IMR-90 (cell line): ENCODE data around the gene SPATA46. TPM values are rescaled to one million over a fixed set of nuclear protein-coding genes. Genes with fewer than 3 reads are reported as not detected.

ENCODE experiments used
- ATAC-seq: fragments of 200-7000 bp; cut with Tn5 transposase; 2 replicates; pipeline ENCODE4 v1.9.1; 2020; ENCODE audit warnings: low read depth, mild to moderate bottlenecking, moderate library complexity
- BruUV-seq: library from RNA; stranded (reverse); fragments of 400-500 nt; replicated peaks from 2 replicates; lab custom pipeline; 2021; lab: Mats Ljungman, UMichigan
- CTCF ChIA-PET: fragments of 300-600 bp; formaldehyde crosslinking; extraction: SDS; loops from one replicate; lab custom pipeline; 2021; ENCODE audit warnings: antibody characterized with exemption; lab: Yijun Ruan, JAX
- POLR2A ChIA-PET: fragments of 300-600 bp; sonication (Branson Sonifier 250); formaldehyde crosslinking; loops from one replicate; lab custom pipeline; 2022; ENCODE audit warnings: antibody characterized with exemption; ENCODE audit not compliant: unreplicated experiment; lab: Charles Lee
- DNase-seq: peaks from one replicate; pipeline ENCODE4 v3.0.0; 2013
- H2AFZ ChIP-seq: replicated peaks from 2 replicates; pipeline ENCODE3; 2013; ENCODE audit warnings: low read length, mild to moderate bottlenecking; ENCODE audit not compliant: poor library complexity
- H2AK5ac ChIP-seq: 2 replicates; pipeline ENCODE4 v1.6.1; 2013; ENCODE audit warnings: low read depth, low read length, inconsistent platforms
- H2AK9ac ChIP-seq: replicated peaks from 2 replicates; pipeline ENCODE3; 2013; ENCODE audit warnings: mild to moderate bottlenecking, low read depth, low read length, moderate library complexity; ENCODE audit not compliant: poor library complexity
- H2BK120ac ChIP-seq: 2 replicates; pipeline ENCODE4 v1.6.1; 2013; ENCODE audit warnings: low read depth, low read length, inconsistent platforms
- H2BK15ac ChIP-seq: 3 replicates; pipeline ENCODE4 v1.6.1; 2013; ENCODE audit warnings: low read depth, low read length, inconsistent platforms
- H2BK20ac ChIP-seq: 2 replicates; pipeline ENCODE4 v1.6.1; 2013; ENCODE audit warnings: low read depth, mild to moderate bottlenecking, inconsistent platforms, low read length, moderate library complexity
- H2BK5ac ChIP-seq: 2 replicates; pipeline ENCODE4 v1.6.1; 2013; ENCODE audit warnings: mild to moderate bottlenecking, low read depth, low read length, inconsistent platforms; ENCODE audit not compliant: poor library complexity, severe bottlenecking
- H3K14ac ChIP-seq: replicated peaks from 2 replicates; pipeline ENCODE4 v1.6.1; 2013; ENCODE audit warnings: low read depth, low read length, inconsistent platforms
- H3K18ac ChIP-seq: 2 replicates; pipeline ENCODE4 v1.6.1; 2013; ENCODE audit warnings: low read depth, low read length, control low read depth
- H3K23ac ChIP-seq: 2 replicates; pipeline ENCODE4 v1.6.1; 2013; ENCODE audit warnings: low read depth, low read length, inconsistent platforms
- H3K27ac ChIP-seq: 2 replicates; pipeline ENCODE4 v1.5.1; 2013; ENCODE audit warnings: mild to moderate bottlenecking, control low read depth, low read length; ENCODE audit not compliant: insufficient read depth
- H3K27me3 ChIP-seq: 2 replicates; pipeline ENCODE4 v1.6.1; 2013; ENCODE audit warnings: low read length; ENCODE audit not compliant: control insufficient read depth, insufficient read depth
- H3K36me3 ChIP-seq: 2 replicates; pipeline ENCODE4 v1.6.1; 2013; ENCODE audit warnings: low read length, mixed read lengths; ENCODE audit not compliant: control insufficient read depth, insufficient read depth
- H3K4ac ChIP-seq: 2 replicates; pipeline ENCODE4 v1.6.1; 2013; ENCODE audit warnings: low read depth, low read length, inconsistent platforms
- H3K4me1 ChIP-seq: 2 replicates; pipeline ENCODE4 v1.6.1; 2013; ENCODE audit warnings: low read length, mixed read lengths; ENCODE audit not compliant: control insufficient read depth, insufficient read depth
- H3K4me2 ChIP-seq: 2 replicates; pipeline ENCODE4 v1.6.1; 2013; ENCODE audit warnings: low read depth, mild to moderate bottlenecking, control low read depth, low read length, moderate library complexity
- H3K4me3 ChIP-seq: 2 replicates; pipeline ENCODE4 v1.5.1; 2013; ENCODE audit warnings: low read depth, mild to moderate bottlenecking, control low read depth, low read length, moderate library complexity; ENCODE audit not compliant: insufficient read depth
- H3K56ac ChIP-seq: 2 replicates; pipeline ENCODE4 v1.6.1; 2013; ENCODE audit warnings: low read length, inconsistent platforms; ENCODE audit not compliant: insufficient read depth; ENCODE audit errors: extremely low read depth
- H3K79me1 ChIP-seq, 2 experiments: 2 replicates each; pipeline ENCODE4 v1.6.1; 2013; ENCODE audit warnings: low read length in 2 of 2, inconsistent platforms in 1 of 2, low read depth in 1 of 2
- H3K9ac ChIP-seq: 2 replicates; pipeline ENCODE4 v1.6.1; 2013; ENCODE audit warnings: low read depth, low read length, control low read depth
- H3K9me1 ChIP-seq: 2 replicates; pipeline ENCODE4 v1.6.1; 2013; ENCODE audit warnings: low read length, inconsistent platforms; ENCODE audit not compliant: insufficient read depth
- H3K9me3 ChIP-seq: 2 replicates; pipeline ENCODE4 v1.6.1; 2013; ENCODE audit warnings: low read length; ENCODE audit not compliant: control insufficient read depth, insufficient read depth
- H4K20me1 ChIP-seq: 2 replicates; pipeline ENCODE4 v1.6.1; 2013; ENCODE audit warnings: low read length, inconsistent platforms; ENCODE audit not compliant: insufficient read depth
- H4K5ac ChIP-seq: 2 replicates; pipeline ENCODE4 v1.6.1; 2013; ENCODE audit warnings: mild to moderate bottlenecking, low read depth, low read length, control low read depth
- H4K8ac ChIP-seq, 2 experiments: 2 replicates each; pipeline ENCODE4 v1.6.1; 2013; ENCODE audit warnings: low read depth in 2 of 2, low read length in 2 of 2, control low read depth in 1 of 2, inconsistent platforms in 1 of 2
- H4K91ac ChIP-seq: 2 replicates; pipeline ENCODE4 v1.6.1; 2013; ENCODE audit warnings: low read depth, low read length, inconsistent platforms; ENCODE audit not compliant: insufficient read depth
- CTCF ChIP-seq: conservative IDR thresholded peaks from 2 replicates; pipeline ENCODE4 v1.5.1; 2012; ENCODE audit warnings: mild to moderate bottlenecking, low read depth, low read length, improper control_type of control experiment
- USF2 ChIP-seq: fragments of 150-350 bp; IDR thresholded peaks from 2 replicates; pipeline ENCODE4 v1.6.1; 2017; ENCODE audit warnings: mild to moderate bottlenecking, antibody characterized with exemption, low read length, low read depth
- WGBS, 2 experiments: methylation state at CpG; one replicate each; pipeline versions ENCODE4 v1.1.5 to v1.1.7; 2013; ENCODE audit warnings: missing lambda C conversion rate in 2 of 2; ENCODE audit not compliant: insufficient read length in 1 of 2; ENCODE audit errors: extremely low coverage in 2 of 2; 5-methylcytosine and 5-hydroxymethylcytosine counted together
- dilution Hi-C: fragments of 300-500 bp; cut with HindIII; formaldehyde crosslinking; loops from one replicate; pipeline ENCODE4 v1.14.3; 2018; ENCODE audit warnings: low sequenced_read_pairs; ENCODE audit not compliant: unreplicated experiment
- in situ Hi-C: fragments of 300-500 bp; cut with MboI; formaldehyde crosslinking; loops from 3 replicates; pipeline ENCODE4 v1.14.3; 2019; ENCODE audit warnings: low sequenced_read_pairs, inconsistent platforms, mixed read lengths
- intact Hi-C: fragments of 100-400 bp; cut with micrococcal nuclease; formaldehyde crosslinking; loops from 2 replicates; pipeline ENCODE4 v1.10.0; 2022
- microRNA-seq, 2 experiments: library from miRNA; stranded (forward) in 1 of 2; unstranded in 1 of 2; fragments of 10-50 nt in 1 of 2; fragments of <30 nt in 1 of 2; gene quantifications in 1 of 2; microRNA quantifications in 1 of 2; one replicate each; pipeline versions ENCODE3 to v1.1.0; 2013 to 2020; ENCODE audit not compliant: insufficient read depth in 1 of 2, insufficient read length in 1 of 2, unreplicated experiment in 1 of 2
- polyA plus RNA-seq, 3 experiments: library from polyadenylated mRNA; depleted of rRNA; stranded (reverse); fragments of >200 nt; gene quantifications; 2 replicates each; pipeline ENCODE4 v1.2.3, GENCODE V29; 2012; ENCODE audit warnings: low replicate concordance in 1 of 3
- small RNA-seq, 5 experiments: library from RNA; depleted of rRNA; stranded (forward); fragments of <200 nt; gene quantifications; one replicate each; pipeline ENCODE3, GENCODE V24; 2012
- total RNA-seq: library from RNA; depleted of rRNA; stranded (reverse); fragments of >200 nt; gene quantifications from 2 replicates; pipeline ENCODE4 v1.2.3, GENCODE V29; 2012; rRNA removed

Gene SPATA46
- total and polyA plus RNA-seq, 2 of the 4 experiments (the other 2 are of a cell fraction): not detected

GRCh38 chr1:162324396-162324795, 52.3 kb downstream of the SPATA46 start:
- Histone ChIP-seq H3K79me1 (no peaks in the 10 kb centered on the region), H3K9me3 (no peaks in the 10 kb centered on the region), H2BK120ac (no peak overlapping the region), H3K4ac (no peak overlapping the region), H2BK20ac (no peak overlapping the region), H3K14ac (no peak overlapping the region), H3K9ac (no peak overlapping the region), H3K36me3 (no peaks in the 10 kb centered on the region), H3K4me1 (no peaks in the 10 kb centered on the region), H3K56ac (no peak overlapping the region), H3K27ac (no peak overlapping the region), H4K8ac (no peak overlapping the region), H3K4me3 (no peak overlapping the region), H4K91ac (no peak overlapping the region), H2AK9ac (no peak overlapping the region), H3K23ac (no peak overlapping the region), H3K4me2 (no peak overlapping the region), H3K27me3 (peaks cover 3% of the 10 kb centered on the region), H3K9me1 (no peaks in the 10 kb centered on the region), H2AFZ (no peak overlapping the region), H4K5ac (no peak overlapping the region), H3K18ac (no peak overlapping the region), H4K20me1 (no peaks in the 10 kb centered on the region), H2AK5ac (no peak overlapping the region), H2BK5ac (no peak overlapping the region), H2BK15ac (no peak overlapping the region)
- CTCF ChIA-PET: interaction anchor here (0.6 kb wide), 1 partner anchor 290 kb away, joined by 4 read pairs; no protein-coding TSS in a partner anchor
- dilution Hi-C loops: no loop called here
- TF ChIP-seq CTCF (no peak), USF2 (no peak)
- in situ Hi-C loops: no loop called here
- no TSS peak for BruUV-seq
- whole genome bisulfite sequencing, 2 experiments: no CpG with 5 or more reads among the region's 2 CpGs
- POLR2A ChIA-PET: no interaction called here
- no peak for DNase-seq
- intact Hi-C loops: no loop called here
- ATAC-seq: no peak

Small RNA genes lying within 50 kb of the gene (microRNA-seq; reads per million reads assigned to microRNA genes)
- gene MIR556 (ENCODE audit: insufficient read depth in 1 of 2, insufficient read length in 1 of 2, unreplicated experiment in 1 of 2) (1.0 to 3.7 reads per million in 2 experiments), gene RNA5SP61 (ENCODE audit: insufficient read depth, insufficient read length) (not detected)

Small RNA genes lying within 50 kb of the gene (small RNA-seq; reads per million reads assigned to genes)
- gene MIR556: 0 to 0.81 (median 0) reads per million in 5 experiments
- 0 reads per million in 5 experiments for gene RNA5SP61

Other genes starting within 250 kb of the SPATA46 start
- gene C1orf226, start 4.9 kb upstream of the SPATA46 start, total RNA-seq: under 0.01 TPM in 1 of 2 replicates, not detected in the other
- gene C1orf226, start 4.9 kb upstream of the SPATA46 start, polyA plus RNA-seq (2012; rRNA removed): 0.10 and 0.13 TPM in 2 replicates
- gene SH2D1B, start 35.3 kb upstream of the SPATA46 start, total RNA-seq: 0.18 TPM in 1 of 2 replicates, not detected in the other
- gene SH2D1B, start 35.3 kb upstream of the SPATA46 start, polyA plus RNA-seq (2012; rRNA removed): 0.03 TPM in 2 replicates
- gene UHMK1, start 121.0 kb upstream of the SPATA46 start, total RNA-seq: 57.9 and 124 TPM in 2 replicates
- 10.2 and 15.6 TPM in 2 replicates for gene UHMK1, start 121.0 kb upstream of the SPATA46 start, polyA plus RNA-seq (2012; rRNA removed)
- 196 and 255 TPM in 2 replicates for gene UAP1, start 184.9 kb upstream of the SPATA46 start, total RNA-seq
- 77.9 and 93.4 TPM in 2 replicates for gene UAP1, start 184.9 kb upstream of the SPATA46 start, polyA plus RNA-seq (2012; rRNA removed)